Calu3 (cell line): ENCODE results near the gene MKNK2. TPM values are rescaled to one million over a fixed set of nuclear protein-coding genes. Genes with fewer than 3 reads are reported as not detected.

ENCODE experiments used
- BruUV-seq: library from RNA; stranded (reverse); fragments of 400-500 nt; replicated peaks from 2 replicates; lab custom pipeline; 2021; lab: Mats Ljungman, UMichigan
- CTCF ChIA-PET: fragments of 300-600 bp; sonication (Branson Sonifier 250); formaldehyde crosslinking; loops from one replicate; lab custom pipeline; 2022; ENCODE audit warnings: antibody characterized with exemption; lab: Charles Lee
- DNase-seq: peaks from one replicate; pipeline ENCODE4 v3.0.0; 2022
- H3K27ac Mint-ChIP-seq: one replicate; pipeline ENCODE4 v1.8.0; 2022; ENCODE audit warnings: mixed read lengths; ENCODE audit not compliant: unreplicated experiment
- H3K27me3 Mint-ChIP-seq: one replicate; pipeline ENCODE4 v1.8.0; 2022; ENCODE audit warnings: mixed read lengths; ENCODE audit not compliant: unreplicated experiment
- H3K36me3 Mint-ChIP-seq: one replicate; pipeline ENCODE4 v1.8.0; 2022; ENCODE audit warnings: mild to moderate bottlenecking, moderate library complexity, mixed read lengths; ENCODE audit not compliant: insufficient read depth, unreplicated experiment
- H3K4me1 Mint-ChIP-seq: one replicate; pipeline ENCODE4 v1.8.0; 2022; ENCODE audit warnings: mild to moderate bottlenecking, low read depth, mixed read lengths; ENCODE audit not compliant: unreplicated experiment
- H3K4me3 Mint-ChIP-seq: one replicate; pipeline ENCODE4 v1.8.0; 2022; ENCODE audit warnings: mild to moderate bottlenecking, low read depth, moderate library complexity, mixed read lengths; ENCODE audit not compliant: unreplicated experiment
- H3K9me3 Mint-ChIP-seq: one replicate; pipeline ENCODE4 v1.8.0; 2022; ENCODE audit warnings: low read depth, mixed read lengths; ENCODE audit not compliant: unreplicated experiment
- CTCF ChIP-seq: fragments of 200-600 bp; IDR thresholded peaks from one replicate; pipeline ENCODE4 v1.8.0; 2022; ENCODE audit warnings: antibody characterized with exemption; ENCODE audit not compliant: unreplicated experiment
- intact Hi-C: fragments of 100-400 bp; cut with micrococcal nuclease; formaldehyde crosslinking; loops from one replicate; pipeline ENCODE4 v1.10.0; 2022; ENCODE audit not compliant: unreplicated experiment
- total RNA-seq: library from RNA; stranded (reverse); gene quantifications from 2 replicates; pipeline ENCODE4 v1.2.3, GENCODE V29; 2022

Gene MKNK2
- total RNA-seq, 1 experiment from 2014 or later = 96.0 TPM

GRCh38 chr19:2076526-2076944 is 25.5 kb upstream of the MKNK2 start:
- H3K36me3 Mint-ChIP-seq = peaks cover 10% of the 10 kb centered on the region
- intact Hi-C loops = no loop called here
- CTCF ChIA-PET = no interaction called here

GRCh38 chr19:2072757-2073551 is 21.9 kb upstream of the MKNK2 start:
- intact Hi-C loops = no loop called here
- Mint-ChIP-seq H3K4me3 (no peak overlapping the region), H3K4me1 (no peaks in the 10 kb centered on the region), H3K27ac (no peak overlapping the region), H3K27me3 (no peaks in the 10 kb centered on the region), H3K36me3 (peaks cover 17% of the 10 kb centered on the region), H3K9me3 (no peaks in the 10 kb centered on the region)
- TF ChIP-seq CTCF = no peak
- BruUV-seq = no TSS peak
- CTCF ChIA-PET = no interaction called here
- no peak for DNase-seq

More at GRCh38 chr19:2076526-2076944, 25.5 kb upstream of the MKNK2 start:
- TF ChIP-seq CTCF = no peak
- BruUV-seq = no TSS peak
- Mint-ChIP-seq H3K27me3 (no peaks in the 10 kb centered on the region), H3K9me3 (no peaks in the 10 kb centered on the region), H3K27ac (no peak overlapping the region), H3K4me3 (no peak overlapping the region), H3K4me1 (no peaks in the 10 kb centered on the region)
- DNase-seq = no peak

- Mint-ChIP-seq H3K36me3 (peaks cover 17% of the 10 kb centered on the region), H3K4me3 (no peak overlapping the region), H3K27ac (no peak overlapping the region), H3K4me1 (no peaks in the 10 kb centered on the region), H3K27me3 (no peaks in the 10 kb centered on the region), H3K9me3 (no peaks in the 10 kb centered on the region)
- CTCF ChIA-PET = no interaction called here
- DNase-seq = no peak
- intact Hi-C loops = no loop called here
- TSS peak; percentile 49 for BruUV-seq
- no peak for TF ChIP-seq CTCF
Observed at GRCh38 chr19:2070986-2071673, 20.1 kb upstream of the MKNK2 start.

GRCh38 chr19:2070436-2070827 is 19.4 kb upstream of the MKNK2 start:
- CTCF ChIA-PET = interaction anchor here (1.1 kb wide), 1 partner anchor 31 kb away, joined by 3 read pairs; no protein-coding TSS in a partner anchor
- Mint-ChIP-seq H3K4me3 (no peak overlapping the region), H3K27me3 (no peaks in the 10 kb centered on the region), H3K4me1 (no peaks in the 10 kb centered on the region), H3K27ac (no peak overlapping the region), H3K9me3 (no peaks in the 10 kb centered on the region), H3K36me3 (peaks cover 17% of the 10 kb centered on the region)
- BruUV-seq = no TSS peak
- TF ChIP-seq CTCF = no peak
- DNase-seq = no peak
- intact Hi-C loops = no loop called here
